Measurements from ENCODE around the gene EVC.

EVC gene

DNA sequence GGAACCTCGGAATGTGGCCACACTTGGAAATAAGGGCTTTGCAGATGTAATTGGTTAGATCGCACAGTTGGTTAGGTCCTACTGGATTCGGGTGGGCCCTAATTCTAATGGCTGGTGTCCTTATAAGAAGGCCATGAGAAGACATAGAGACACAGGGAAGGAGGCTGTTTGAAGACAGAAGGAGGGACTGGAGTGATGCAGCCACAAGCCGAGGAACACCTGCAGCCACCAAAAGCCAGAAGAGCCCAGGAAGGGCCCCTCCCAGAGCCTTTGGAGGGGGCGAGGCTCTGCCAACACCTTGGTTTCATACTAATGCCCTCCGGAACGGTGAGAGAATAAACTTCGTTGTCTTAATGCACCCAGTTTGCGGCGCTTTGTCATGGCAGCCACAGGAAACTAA is 47.0 kb downstream of the EVC start:
- DNase-seq = no peak

DNA sequence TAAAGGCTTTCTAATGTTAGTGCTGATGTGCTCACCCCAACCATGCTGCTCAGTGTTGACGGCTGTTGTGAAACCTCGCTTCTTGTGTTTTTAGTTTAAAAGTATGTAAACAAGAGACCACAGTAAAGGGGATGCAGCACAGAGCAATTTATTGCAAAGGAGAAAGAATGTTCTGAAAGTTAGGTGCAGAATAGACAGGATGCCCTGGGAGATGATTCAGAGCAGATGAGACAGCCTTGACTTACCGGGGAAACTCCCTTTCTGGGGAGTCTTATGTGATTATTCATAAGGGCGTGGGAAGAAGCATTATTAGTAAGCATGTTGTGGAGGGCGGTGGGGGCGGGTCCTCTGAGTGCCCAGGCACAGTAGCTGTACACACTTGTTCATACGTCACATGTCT is 47.7 kb downstream of the EVC start:
- no peak for DNase-seq

DNA sequence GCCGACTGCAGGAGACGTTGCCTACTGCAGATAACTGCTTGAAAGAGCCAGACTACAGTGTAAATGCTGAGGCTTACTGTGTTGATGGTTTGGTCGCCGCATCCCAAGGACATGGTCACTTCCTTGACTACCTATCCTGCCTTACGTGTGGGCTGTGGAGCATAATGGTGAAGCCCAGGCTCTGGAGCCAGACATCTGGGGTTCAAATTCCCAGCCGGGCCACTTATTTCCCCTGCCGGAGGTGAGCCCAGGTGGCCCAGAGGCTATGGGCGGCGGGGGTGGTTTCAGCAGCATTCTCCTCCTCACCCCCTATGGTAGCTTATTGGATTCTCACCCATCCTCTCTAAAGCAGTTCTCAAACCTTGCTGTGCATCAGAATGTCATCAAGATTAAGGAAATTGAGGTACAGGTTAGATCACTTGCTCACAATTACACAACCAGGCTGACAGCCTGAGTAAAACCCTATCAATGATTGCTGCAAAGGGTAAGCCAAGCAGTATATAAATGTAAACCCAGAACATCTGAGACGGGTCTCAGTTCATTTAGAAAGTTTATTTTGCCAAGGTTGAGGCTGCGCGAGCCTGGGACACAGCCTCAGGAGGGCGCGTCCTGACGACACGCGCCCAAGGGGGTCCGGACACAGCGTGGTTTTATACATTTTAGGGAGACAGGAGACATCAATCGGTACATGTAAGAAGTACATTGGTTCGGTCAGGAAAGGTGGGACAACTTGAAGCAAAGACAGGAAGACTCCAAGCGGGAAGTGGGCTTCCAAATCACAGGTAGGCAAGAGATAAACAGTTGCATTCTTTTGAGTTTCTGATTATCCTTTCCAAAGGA is 48.5 kb downstream of the EVC start:
- DNase-seq = no peak

DNA sequence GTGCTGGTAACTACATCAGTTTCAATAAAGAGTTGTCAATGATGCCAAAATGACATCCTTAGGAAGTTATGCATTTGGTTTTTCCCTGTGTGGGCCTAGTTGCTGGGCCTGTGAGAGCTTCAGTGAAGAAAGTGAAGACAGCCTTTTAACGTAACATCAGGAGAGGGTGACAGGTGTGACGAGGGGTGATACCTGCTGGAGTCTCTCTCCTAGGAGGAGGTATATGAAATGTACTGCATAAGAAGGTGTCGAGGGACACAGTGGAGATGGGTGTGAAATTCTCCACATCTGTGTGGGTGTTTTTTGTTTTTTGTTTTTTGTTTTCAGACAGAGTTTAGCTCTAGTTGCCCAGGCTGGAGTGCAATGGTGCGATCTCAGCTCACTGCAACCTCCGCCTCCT is 49.2 kb downstream of the EVC start:
- no peak for DNase-seq

DNA sequence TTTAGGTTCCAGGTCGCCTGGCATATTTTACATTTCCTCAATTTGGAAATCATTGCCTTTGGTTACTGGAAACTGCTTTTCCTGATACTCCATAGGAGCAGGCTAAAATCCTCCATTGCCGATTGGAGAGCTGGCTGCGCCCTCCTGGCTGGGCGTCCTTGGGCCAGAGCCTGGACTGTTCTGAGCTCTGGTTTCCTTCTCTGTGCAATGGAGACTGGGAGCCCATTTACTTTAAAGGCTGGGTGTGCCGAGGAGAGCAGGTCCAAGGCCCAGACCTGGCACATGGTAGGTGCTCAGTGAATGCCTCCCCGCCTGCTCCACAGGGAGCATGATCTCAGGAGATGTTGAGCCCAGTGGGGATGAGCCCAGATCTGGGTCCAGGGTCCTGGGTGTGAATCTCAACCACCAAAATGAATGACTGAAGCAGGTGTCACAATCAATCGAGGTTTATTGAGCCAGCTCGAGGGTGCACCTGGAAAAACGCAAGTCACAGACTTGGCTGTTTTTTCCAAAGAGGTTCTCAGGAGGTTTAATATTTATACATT is 50.0 kb downstream of the EVC start:
- DNase-seq = no peak

DNA sequence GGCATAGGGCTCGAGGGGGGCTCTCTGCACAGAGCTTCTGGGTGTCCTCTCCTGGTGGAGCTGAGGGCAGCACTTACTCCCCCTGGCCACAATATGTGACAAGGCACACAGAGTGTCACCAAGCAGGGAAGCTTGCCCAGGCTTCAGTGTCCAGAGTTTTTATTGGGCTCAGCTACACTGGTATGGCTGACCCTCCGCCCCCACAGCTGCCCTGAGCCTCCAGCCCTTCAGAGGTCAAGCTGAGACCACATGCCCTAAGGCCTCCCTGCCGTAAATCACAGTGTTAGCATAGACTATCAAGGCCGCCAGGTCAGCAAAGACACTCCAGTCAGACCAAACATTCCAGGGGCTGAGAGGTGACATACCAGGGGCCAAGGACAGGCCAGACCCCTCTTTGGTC is 59.0 kb downstream of the EVC start:
- DNase-seq = no peak

DNA sequence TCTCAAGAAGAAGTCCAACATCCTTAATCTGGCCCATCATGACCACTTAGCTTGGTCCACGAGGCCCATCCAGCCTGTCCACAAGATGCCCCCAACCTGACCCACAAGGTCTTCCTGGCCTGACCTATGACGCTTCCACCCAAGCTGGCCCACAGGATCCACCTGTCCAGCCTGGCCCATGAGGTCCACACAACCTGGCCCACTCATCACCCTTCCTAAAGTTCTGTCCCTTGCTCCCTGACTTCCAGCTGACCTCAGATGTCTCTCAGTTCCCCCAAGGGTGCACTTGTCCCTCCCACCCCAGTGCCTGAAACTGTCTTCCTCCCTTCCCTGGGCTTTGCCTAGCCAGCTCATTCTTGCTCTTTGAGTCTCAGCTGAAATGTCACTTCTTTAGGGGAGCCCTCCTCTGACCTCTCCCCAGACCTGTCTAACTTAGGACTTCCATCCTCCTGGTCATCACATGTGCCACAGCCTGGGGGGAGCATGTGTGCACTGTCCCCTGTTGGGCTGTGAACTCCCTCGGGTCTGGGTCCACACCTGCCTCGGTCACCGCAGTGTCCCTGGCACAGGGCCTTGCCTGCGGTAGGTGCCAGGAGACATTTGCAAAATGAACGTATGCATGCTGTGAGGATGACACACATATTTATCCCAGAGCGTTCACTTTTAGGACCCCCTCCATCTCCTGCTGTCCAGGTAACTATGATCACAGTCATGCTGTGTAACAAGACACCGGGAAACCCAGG is 61.7 kb downstream of the EVC start:
- DNase-seq = no peak

DNA sequence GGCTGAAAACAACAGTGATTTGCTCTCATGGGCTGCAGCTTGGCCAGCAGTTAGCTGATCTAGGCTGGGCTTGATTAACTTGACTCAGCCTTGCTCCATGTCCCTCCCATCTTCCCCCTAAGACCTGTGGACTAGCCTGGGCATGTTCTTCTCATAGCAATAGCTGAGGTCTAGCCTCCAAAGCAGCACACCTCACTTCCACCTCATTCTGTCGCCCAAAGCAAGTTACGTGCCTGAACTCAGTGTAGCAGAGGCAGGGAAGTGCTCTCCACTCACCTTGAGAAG is 62.2 kb downstream of the EVC start:
- DNase-seq = no peak

DNA sequence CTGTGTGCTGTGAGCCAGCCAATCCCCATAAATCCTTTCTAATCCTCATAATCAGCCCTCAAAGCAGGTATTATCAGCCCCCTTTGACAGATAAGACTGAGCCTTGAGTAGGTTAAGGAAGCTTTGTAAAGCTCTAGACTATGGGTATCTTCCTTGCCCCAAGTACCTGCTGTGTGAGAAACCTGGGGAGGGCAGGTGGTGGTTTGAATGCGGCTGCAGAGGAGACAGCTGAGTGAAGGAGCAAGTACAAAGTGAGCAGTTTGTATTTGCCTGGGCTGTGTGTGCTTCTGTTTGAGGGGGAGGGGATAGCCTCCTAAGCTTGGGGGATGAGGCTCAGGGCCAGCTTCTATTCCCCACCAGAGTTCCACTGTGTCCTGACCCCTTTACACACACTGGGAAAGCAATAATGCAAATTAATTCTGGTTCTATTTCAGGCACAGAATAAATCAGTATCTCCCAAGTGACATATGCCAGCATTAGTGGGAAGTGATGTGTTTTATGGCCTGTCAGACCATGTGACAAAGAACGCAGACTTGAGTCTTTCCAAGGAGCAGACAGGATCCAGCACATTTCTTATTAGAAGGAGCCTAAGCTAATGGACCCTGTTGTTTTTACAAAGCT is 63.5 kb downstream of the EVC start:
- DNase-seq = no peak

DNA sequence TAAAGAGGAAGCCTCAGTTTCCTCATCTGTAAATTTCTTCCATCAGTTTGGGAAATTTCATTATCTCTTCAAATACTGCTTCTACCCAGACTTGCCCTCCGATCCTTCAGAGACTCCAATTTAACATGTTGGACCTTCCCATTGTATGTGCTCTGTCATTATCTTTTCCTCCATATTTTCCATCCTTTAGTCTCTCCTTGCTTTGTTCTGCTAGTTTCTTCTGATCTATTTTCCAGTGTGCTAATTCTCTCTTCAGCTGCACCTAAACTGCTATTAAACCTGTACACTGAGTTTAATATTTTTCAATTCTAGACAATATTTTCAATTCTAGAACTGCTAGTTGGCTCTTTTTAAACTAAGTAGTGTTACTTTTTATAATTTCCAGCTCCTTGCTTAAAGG is 65.5 kb downstream of the EVC start:
- no peak for DNase-seq

DNA sequence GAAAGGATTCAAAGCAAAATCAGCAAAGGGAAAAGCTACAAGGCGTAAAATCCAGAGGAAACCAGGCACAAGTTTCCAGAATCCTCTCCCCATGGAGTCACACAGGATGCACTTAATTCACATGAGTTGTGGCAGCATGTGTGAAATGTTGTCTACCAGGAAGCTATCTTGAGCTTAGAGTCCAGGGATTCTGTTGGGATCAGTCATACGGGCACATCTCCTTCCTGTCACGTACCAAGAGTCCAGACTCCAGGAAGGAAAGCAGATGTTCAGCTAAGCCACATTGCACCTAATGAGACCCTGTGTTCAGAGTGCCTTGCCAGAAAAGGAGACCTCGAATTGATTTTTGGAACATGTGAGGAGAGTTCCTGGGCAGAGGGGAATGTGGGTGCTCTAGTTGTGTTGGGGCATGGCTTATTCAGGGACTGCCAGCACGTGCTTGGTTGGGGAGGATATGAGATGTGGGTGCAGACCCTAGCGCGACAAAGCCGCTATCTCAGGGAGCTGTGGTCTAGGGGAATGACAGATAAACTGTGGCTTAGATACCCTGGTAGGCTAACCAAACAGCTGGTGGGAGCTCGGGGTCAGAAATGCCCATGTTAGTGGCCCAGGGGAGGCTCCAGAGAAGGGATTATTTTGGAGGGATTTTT is 70.0 kb downstream of the EVC start:
- DNase-seq = no peak

DNA sequence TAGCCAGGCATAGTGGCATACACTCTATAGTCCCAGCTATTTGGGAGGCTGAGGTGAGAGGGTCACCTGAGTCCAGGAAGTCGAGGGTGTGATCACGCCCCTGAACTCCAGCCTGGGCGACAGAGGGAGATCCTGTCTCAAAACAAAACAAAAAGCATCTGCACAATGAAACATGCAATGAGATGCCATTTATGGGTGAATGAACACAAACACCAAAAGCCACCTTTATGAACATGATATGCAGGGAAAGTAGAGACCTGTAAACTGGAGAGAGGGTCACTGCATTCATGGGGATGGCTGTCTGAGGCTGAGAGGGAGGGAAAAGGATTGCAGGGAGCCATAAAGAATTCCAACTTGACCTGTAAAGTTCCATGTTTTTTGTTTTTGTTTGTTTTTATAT is 70.7 kb downstream of the EVC start:
- no peak for DNase-seq

DNA sequence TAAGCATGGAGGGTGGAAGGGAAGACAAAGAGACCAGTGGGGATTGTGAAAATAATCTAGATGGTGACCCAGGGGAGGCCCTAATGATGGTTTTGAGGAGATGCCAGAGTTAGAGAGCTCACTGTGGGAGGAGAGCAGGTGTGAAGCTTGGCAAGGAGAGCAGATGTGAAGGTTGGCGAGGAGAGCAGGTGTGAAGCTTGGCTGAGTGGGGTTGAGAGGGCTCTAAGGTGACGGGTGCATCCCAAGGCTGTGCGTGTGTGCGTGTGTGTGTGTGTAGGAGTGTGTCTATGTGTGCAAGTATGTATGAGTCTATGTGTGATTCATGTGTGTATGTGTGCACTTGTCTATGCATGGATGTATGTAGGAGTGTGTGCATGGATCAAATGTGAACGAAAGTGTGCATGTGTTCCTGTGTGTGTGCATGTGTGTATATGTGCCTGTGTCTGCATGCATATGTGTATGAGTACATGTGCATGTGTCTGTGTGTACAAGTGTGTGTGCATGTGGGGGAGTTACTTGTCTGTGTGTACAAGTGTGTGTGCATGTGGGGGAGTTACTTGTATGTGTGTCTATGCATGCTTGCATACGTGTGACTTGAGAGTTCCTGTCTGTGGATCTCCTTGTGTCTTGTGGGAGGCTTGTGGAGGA is 72.0 kb downstream of the EVC start:
- no peak for DNase-seq

DNA sequence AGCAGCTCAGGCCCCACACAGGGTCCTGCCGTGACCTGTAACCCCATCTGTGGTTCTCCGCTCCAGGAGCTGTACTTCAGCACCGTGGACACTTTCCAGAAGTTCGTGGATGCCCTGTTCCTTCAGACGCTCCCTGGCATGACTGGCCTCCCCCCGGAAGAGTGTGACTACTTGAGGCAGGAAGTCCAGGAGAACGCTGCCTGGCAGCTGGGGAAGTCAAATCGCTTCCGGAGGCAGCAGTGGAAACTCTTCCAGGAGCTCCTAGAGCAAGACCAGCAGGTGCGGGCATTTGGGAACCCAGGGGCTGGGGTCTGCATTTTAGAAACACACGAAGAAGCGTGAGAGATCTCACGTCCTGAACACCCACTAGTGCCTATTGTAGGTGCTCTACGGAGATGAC is 72.5 kb downstream of the EVC start:
- no peak for DNase-seq

DNA sequence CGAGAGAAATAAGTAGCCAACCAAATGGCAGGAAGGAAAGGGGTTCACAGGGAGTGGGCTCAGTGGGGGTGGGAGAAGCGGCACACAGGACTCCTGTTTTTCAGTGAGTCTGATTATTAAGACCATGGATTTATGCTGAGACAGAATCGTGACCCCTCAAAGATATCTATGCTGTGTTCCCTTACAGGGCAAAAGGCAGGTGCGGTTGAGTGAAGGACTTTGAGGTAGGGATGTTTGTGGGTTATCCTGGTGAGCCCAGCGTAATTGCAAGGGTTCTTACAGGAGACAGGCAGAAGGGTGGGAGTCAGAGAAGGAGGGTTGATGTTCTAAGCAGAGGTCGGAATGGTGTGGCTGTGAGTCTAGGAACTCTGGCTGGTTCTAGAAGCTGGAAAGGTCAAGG is 73.0 kb downstream of the EVC start:
- DNase-seq = no peak

DNA sequence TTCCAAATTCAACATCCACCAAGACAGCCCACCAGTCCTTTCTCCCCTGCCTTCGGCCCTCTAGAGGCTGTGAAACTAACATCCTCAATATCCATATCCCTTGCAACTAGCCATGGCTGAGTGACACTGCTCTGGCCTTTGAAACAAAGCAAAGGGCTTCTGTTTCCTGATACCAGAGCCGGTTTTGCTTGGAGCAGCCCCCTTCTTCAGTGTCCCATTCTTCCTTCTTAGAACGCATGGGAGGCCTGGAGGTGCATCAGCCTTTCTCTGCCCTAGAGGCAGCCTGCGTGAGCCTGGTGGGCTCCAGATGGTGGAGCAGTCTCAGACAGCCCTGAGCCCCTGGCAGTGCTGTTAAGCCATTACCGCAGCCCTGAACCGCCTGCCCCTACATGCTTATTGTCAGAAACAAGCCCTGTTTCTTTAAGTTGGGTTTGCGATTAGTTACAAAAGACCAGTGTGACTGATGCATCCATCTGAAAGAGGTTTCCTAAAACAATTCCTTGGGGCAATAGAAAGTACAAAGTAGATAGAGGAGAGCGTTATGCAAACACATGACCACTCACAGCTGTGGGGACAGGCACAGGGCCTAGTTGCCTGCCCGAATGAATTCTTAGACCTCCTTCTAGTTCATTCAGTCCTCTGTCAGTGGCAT is 74.1 kb downstream of the EVC start:
- no peak for DNase-seq

DNA sequence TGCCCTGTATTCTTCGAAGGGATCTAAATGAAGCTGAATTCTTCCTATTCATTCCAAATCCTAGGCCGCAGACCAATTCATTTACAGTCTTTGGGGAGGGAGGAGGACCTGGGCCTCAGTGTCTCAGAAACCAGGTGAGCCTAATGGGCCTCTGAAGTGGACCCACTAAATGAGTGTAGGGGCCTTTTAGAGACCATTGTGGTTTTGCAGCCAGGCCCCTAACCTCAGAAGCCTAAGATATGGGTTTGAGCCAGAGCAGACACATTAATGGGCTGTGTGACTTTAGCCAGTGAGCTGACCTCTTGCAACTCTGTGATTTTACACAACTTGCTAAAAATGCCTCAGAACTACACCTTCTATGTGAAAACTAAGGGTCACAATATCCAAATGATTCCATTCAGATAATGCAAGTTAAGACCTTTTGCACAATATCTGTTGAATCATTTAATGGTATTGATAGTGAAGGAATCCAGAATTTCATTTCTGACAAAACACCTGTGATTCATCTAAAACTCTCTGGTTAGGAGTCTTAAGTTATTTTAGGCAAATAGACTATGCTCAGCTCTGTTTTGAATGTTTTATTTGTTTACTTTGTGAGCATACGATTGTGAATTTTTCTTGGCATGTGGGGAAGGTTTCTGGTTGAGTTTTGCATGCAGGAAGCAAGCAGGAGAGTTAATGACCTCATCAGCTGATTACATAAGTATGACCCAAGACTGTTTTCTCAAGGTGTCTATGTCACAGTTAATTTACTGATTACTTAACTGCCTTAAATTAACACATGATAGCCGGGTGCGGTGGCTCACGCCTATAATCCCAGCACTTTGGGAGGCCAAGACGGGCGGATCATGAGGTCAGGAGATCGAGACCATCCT is 75.0 kb downstream of the EVC start:
- DNase-seq = no peak

DNA sequence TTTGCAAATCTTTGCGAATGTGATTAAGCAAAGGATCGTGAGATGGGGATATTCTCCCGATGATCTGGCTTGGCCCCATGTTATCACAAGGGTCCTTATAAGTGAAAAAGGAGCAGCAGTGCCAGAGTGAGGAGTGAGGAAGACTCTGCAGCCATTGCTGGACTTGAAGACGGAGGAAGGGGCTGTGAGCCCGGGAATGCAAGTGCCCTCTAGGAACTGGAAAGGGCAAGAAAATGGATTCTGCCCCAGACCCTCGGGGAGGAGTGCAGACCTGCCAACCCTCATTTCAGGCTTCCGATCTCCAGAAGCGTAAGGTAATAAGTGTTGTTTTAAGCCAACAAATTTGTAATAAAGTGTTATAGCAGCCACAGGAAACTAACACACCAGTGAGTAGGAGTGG is 76.3 kb downstream of the EVC start:
- DNase-seq = no peak

DNA sequence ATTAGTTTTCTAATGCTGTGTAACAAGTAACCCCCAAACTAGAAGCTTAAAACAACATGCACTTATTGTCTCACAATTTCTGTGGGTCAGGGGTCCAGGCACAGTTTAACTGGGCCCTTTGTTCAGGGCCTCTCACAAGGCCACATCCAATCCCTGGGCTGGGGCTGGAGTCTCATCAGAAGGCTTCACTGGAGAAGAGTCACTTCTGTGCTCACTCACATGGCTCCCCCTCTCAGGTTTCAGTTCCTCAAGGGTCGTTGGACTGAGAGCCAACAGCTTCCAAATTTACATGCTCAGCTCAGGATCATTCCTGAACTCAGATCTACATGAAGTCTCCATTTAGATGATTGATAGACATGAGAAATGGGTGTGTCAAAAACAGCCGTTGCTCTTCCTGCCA is 77.1 kb downstream of the EVC start:
- no peak for DNase-seq

DNA sequence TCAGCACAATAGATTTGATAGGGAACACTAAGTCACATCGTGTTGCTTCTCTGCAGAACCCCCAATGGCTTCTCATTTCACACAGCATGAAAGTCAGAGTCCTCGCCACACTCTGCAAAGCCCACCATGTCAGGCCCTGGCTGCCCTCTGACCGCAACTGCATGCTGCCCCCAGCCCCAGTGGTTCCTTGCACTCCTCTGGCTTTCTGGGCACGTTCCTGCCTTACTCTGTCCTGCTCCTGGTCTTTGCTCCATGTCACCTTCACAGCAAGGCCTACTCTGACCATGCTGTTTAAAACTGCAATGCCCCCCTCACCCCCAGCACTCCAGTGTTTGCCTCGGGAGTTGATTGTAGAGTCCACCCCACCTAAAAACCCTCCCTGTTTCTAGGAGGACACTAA is 78.1 kb downstream of the EVC start:
- DNase-seq = no peak

DNA sequence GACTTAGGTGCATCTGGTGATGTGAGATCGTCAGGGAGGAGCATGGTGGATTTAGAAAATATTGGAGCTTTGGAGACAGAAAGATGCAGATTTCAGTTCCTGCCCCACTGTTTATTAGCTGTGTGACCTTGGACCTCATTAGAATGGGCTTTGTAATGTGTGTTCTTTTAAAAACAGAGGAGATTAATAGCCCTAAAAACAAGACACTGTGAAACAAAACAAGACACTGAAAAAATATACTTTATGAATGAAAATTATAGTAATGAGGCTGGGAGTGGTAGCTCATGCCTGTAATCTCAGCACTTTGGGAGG is 79.5 kb downstream of the EVC start:
- DNase-seq = no peak

DNA sequence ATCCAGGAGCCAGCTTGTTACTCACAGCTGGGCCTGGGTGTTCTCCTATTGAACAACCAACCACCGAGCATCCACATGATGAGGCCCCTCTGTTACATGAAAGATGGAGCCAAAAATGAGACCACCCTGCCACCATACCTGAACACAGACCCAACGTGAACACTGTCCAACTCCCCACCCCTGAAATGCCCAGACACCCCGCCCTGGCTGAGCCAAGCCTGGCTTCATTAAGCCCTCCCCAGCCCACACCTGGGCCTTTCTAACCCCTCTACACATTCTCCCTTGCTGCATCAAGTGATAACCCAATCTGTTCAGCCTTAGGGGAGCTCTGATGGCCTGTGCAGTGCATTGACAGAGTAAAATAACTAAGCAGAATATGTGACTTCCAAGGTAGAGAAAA is 80.7 kb downstream of the EVC start:
- DNase-seq = no peak

Data from NCI-H1694 (cell line).